HepG2 (cell line): ENCODE data around the gene TMEM222. TPM values are rescaled to one million over a fixed set of nuclear protein-coding genes. Genes with fewer than 3 reads are reported as not detected.

ENCODE experiments used
- AGO1 ChIP-seq: fragments of 200-400 bp; formaldehyde crosslinking; IDR thresholded peaks from 2 replicates; pipeline ENCODE4 v1.6.1; 2017; ENCODE audit warnings: mild to moderate bottlenecking, low read depth, low read length, moderate library complexity; ENCODE audit not compliant: poor library complexity, severe bottlenecking
- IRF2 ChIP-seq: IDR thresholded peaks from 2 replicates; pipeline ENCODE4 v1.6.1; 2018; ENCODE audit warnings: missing genetic modification reagents, missing compliant biosample characterization
- JDP2 ChIP-seq: sonication (generic); formaldehyde crosslinking; IDR thresholded peaks from 2 replicates; pipeline ENCODE4 v1.8.1; 2022; ENCODE audit warnings: missing genetic modification reagents, borderline replicate concordance
- KDM1A ChIP-seq: IDR thresholded peaks from 2 replicates; pipeline ENCODE4 v1.6.1; 2016; ENCODE audit warnings: missing compliant biosample characterization
- NR2F1 ChIP-seq, 2 experiments: fragments of 450-650 bp in 1 of 2; formaldehyde crosslinking in 1 of 2; IDR thresholded peaks; 2 replicates each; pipeline versions ENCODE4 v1.5.0 to v1.6.1; 2016 to 2020; ENCODE audit warnings: mild to moderate bottlenecking in 1 of 2, missing compliant biosample characterization in 1 of 2, missing genetic modification reagents in 1 of 2, moderate library complexity in 1 of 2
- SOX6 ChIP-seq, 2 experiments: fragments of 450-650 bp in 1 of 2; sonication (generic) in 1 of 2; formaldehyde crosslinking in 1 of 2; IDR thresholded peaks; 2 replicates each; pipeline versions ENCODE4 v1.4.0 to v1.6.1; 2017 to 2020; ENCODE audit warnings: antibody characterized with exemption in 1 of 2, mild to moderate bottlenecking in 1 of 2, missing genetic modification reagents in 1 of 2
- SP5 ChIP-seq: IDR thresholded peaks from 2 replicates; pipeline ENCODE4 v1.6.1; 2016; ENCODE audit warnings: low read depth, borderline replicate concordance
- TBX2 ChIP-seq: sonication (generic); formaldehyde crosslinking; IDR thresholded peaks from 2 replicates; pipeline ENCODE4 v1.5.0; 2020; ENCODE audit warnings: missing genetic modification reagents, mild to moderate bottlenecking, borderline replicate concordance
- ZFY ChIP-seq: sonication (generic); formaldehyde crosslinking; IDR thresholded peaks from 2 replicates; pipeline ENCODE4 v1.4.0; 2020; ENCODE audit warnings: missing genetic modification reagents
- ZNF563 ChIP-seq: sonication (generic); formaldehyde crosslinking; IDR thresholded peaks from 2 replicates; pipeline ENCODE4 v1.8.0; 2022; ENCODE audit warnings: mild to moderate bottlenecking, moderate library complexity, missing genetic modification reagents
- ZSCAN25 ChIP-seq: sonication (generic); formaldehyde crosslinking; IDR thresholded peaks from 2 replicates; pipeline ENCODE4 v1.8.0; 2022; ENCODE audit warnings: mild to moderate bottlenecking, missing genetic modification reagents
- polyA plus RNA-seq, 8 experiments: library from polyadenylated mRNA; depleted of rRNA in 3 of 8; stranded (reverse) in 7 of 8; unstranded in 1 of 8; fragments of >200 nt; fragmentation: Illumina TruSeq in 4 of 8; extraction: Trizol in 4 of 8; gene quantifications; 2 replicates each; pipeline versions ENCODE4 v1.2.1 to v1.2.3, GENCODE V29; 2011 to 2016; ENCODE audit warnings: low read depth in 4 of 8, missing spikeins in 1 of 8, mixed read lengths in 1 of 8; ENCODE audit not compliant: insufficient read depth in 1 of 8
- total RNA-seq, 5 experiments: library from RNA; depleted of rRNA; stranded (reverse); fragments of >200 nt; fragmentation: Illumina TruSeq; extraction: Trizol; gene quantifications; 2 replicates each; pipeline ENCODE4 v1.2.3, GENCODE V29; 2016; ENCODE audit warnings: low read depth in 1 of 5
- TF ChIP-seq, protein P1 (sequence below): IDR thresholded peaks from 2 replicates; pipeline ENCODE4 v1.6.1; 2018; ENCODE audit warnings: missing genetic modification reagents, mild to moderate bottlenecking, missing compliant biosample characterization
- TF ChIP-seq, protein P2 (sequence below), 2 experiments: sonication (generic) in 1 of 2; formaldehyde crosslinking in 1 of 2; IDR thresholded peaks; 2 replicates each; pipeline versions ENCODE4 v1.4.0 to v1.6.1; 2016 to 2020; ENCODE audit warnings: borderline replicate concordance in 1 of 2, low read depth in 1 of 2, mild to moderate bottlenecking in 1 of 2, missing genetic modification reagents in 1 of 2
- TF ChIP-seq, protein P3 (sequence below): sonication (generic); IDR thresholded peaks from 2 replicates; pipeline ENCODE4 v1.6.1; 2016; ENCODE audit warnings: low read depth, borderline replicate concordance
- TF ChIP-seq, protein P4 (sequence below): sonication (generic); formaldehyde crosslinking; IDR thresholded peaks from 2 replicates; pipeline ENCODE4 v1.4.0; 2020; ENCODE audit warnings: missing genetic modification reagents
- TF ChIP-seq, protein P5 (sequence below): fragments of 450-650 bp; IDR thresholded peaks from 2 replicates; pipeline ENCODE4 v1.6.1; 2017

The TMEM222 gene
- total and polyA plus RNA-seq, 2 of the 13 experiments (the other 11 are each of a cell fraction or from before 2014, with no cell fraction given) = 22.7 to 29.6 TPM

DNA sequence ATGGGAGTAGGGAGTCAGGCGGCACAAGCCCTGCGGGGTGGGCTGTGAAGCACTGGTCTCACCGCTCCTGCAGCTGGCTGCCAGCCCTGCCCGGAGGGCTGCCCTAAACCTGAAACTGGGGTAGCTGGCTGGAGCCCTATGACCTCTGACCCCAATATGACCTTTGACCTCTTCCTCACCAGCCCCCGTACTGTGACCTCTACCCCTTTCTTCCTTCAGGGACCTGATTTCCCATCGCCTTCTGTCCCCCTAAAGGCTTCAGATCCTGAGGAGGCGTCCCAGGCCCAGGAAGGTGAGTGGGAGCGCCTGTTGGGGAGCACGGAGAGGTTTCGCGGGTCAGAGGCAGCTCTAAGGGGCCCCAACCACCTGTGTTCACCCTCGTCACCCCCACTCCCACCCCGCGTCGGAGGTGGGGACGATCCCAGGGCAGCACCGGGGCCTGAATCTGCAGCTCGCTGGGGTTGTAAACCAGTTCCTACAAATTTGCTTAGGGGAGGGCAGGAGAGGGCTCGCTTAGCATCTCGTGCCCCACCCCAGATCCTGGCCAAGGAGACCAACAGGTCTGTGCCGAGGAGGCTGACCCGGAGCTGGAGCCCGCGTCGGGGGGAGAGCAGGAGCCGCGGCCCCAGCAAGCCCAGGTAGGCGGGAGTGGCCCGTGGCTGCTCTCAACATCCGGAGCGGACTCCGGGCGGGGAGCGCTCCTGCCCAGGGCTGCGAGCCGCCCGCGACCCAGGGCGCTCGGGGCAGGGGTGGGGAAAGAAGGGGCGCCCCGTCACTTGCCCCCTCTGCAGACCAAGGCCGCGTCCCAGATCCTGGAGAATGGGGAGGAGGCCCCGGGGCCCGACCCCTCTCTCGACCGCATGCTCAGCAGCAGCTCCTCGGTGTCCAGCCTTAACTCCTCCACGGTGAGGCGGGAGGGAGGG lies 27.2 kb downstream of the TMEM222 start (continued):
- TF ChIP-seq ZFY (0 out of 2 replicates have a peak, but pooled peaks have one; percentile 25), AGO1 (peak; percentile 67), JDP2 (CRISPR knock-in tag) (no peak), NR2F1 (CRISPR knock-in tag; IDR thresholded peaks at IDR 0.05) (peak in 1 of 2 experiments; percentile 66; a peak in 2 of 4 replicates), TBX2 (CRISPR knock-in tag) (peak; percentile 65; the same call in 1 of the 2 replicates), ZNF563 (CRISPR knock-in tag) (no peak), SP5 (CRISPR knock-in tag) (0 out of 2 replicates have a peak, but pooled peaks have one; percentile 18), ZSCAN25 (CRISPR knock-in tag) (peak; percentile 65), KDM1A (no peak), SOX6 (IDR thresholded peaks at IDR 0.05) (no peak), SOX6 (CRISPR knock-in tag; IDR thresholded peaks at IDR 0.05) (0 out of 2 replicates have a peak, but pooled peaks have one; percentile 16), IRF2 (CRISPR knock-in tag) (0 out of 2 replicates have a peak, but pooled peaks have one; percentile 46)
- TF ChIP-seq, protein P1, sequence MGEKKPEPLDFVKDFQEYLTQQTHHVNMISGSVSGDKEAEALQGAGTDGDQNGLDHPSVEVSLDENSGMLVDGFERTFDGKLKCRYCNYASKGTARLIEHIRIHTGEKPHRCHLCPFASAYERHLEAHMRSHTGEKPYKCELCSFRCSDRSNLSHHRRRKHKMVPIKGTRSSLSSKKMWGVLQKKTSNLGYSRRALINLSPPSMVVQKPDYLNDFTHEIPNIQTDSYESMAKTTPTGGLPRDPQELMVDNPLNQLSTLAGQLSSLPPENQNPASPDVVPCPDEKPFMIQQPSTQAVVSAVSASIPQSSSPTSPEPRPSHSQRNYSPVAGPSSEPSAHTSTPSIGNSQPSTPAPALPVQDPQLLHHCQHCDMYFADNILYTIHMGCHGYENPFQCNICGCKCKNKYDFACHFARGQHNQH = no peak
- TF ChIP-seq, protein P2, sequence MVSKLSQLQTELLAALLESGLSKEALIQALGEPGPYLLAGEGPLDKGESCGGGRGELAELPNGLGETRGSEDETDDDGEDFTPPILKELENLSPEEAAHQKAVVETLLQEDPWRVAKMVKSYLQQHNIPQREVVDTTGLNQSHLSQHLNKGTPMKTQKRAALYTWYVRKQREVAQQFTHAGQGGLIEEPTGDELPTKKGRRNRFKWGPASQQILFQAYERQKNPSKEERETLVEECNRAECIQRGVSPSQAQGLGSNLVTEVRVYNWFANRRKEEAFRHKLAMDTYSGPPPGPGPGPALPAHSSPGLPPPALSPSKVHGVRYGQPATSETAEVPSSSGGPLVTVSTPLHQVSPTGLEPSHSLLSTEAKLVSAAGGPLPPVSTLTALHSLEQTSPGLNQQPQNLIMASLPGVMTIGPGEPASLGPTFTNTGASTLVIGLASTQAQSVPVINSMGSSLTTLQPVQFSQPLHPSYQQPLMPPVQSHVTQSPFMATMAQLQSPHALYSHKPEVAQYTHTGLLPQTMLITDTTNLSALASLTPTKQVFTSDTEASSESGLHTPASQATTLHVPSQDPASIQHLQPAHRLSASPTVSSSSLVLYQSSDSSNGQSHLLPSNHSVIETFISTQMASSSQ (IDR thresholded peaks at IDR 0.05; ENCODE audit: low read depth) = no peak
- TF ChIP-seq, protein P2 (CRISPR knock-in tag; IDR thresholded peaks at IDR 0.05; ENCODE audit: borderline replicate concordance) = no peak
- TF ChIP-seq, protein P3, sequence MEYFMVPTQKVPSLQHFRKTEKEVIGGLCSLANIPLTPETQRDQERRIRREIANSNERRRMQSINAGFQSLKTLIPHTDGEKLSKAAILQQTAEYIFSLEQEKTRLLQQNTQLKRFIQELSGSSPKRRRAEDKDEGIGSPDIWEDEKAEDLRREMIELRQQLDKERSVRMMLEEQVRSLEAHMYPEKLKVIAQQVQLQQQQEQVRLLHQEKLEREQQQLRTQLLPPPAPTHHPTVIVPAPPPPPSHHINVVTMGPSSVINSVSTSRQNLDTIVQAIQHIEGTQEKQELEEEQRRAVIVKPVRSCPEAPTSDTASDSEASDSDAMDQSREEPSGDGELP = no peak
- TF ChIP-seq, protein P4, sequence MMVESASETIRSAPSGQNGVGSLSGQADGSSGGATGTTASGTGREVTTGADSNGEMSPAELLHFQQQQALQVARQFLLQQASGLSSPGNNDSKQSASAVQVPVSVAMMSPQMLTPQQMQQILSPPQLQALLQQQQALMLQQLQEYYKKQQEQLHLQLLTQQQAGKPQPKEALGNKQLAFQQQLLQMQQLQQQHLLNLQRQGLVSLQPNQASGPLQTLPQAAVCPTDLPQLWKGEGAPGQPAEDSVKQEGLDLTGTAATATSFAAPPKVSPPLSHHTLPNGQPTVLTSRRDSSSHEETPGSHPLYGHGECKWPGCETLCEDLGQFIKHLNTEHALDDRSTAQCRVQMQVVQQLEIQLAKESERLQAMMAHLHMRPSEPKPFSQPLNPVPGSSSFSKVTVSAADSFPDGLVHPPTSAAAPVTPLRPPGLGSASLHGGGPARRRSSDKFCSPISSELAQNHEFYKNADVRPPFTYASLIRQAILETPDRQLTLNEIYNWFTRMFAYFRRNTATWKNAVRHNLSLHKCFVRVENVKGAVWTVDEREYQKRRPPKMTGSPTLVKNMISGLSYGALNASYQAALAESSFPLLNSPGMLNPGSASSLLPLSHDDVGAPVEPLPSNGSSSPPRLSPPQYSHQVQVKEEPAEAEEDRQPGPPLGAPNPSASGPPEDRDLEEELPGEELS (CRISPR knock-in tag) = no peak
- TF ChIP-seq, protein P5, sequence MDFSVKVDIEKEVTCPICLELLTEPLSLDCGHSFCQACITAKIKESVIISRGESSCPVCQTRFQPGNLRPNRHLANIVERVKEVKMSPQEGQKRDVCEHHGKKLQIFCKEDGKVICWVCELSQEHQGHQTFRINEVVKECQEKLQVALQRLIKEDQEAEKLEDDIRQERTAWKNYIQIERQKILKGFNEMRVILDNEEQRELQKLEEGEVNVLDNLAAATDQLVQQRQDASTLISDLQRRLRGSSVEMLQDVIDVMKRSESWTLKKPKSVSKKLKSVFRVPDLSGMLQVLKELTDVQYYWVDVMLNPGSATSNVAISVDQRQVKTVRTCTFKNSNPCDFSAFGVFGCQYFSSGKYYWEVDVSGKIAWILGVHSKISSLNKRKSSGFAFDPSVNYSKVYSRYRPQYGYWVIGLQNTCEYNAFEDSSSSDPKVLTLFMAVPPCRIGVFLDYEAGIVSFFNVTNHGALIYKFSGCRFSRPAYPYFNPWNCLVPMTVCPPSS = no peak
